HCT116 (cell line): ENCODE measurements around the gene SH3GL2. TPM values are rescaled to one million over a fixed set of nuclear protein-coding genes. Genes with fewer than 3 reads are reported as not detected.

ENCODE experiments used
- ATAC-seq: fragments of 200-7000 bp; cut with Tn5 transposase; 2 replicates; pipeline ENCODE4 v1.9.1; 2020; ENCODE audit warnings: mild to moderate bottlenecking, moderate library complexity
- BruUV-seq: library from RNA; stranded (reverse); fragments of 400-500 nt; replicated peaks from 2 replicates; lab custom pipeline; 2021; lab: Mats Ljungman, UMichigan
- CTCF ChIA-PET: fragments of 300-600 bp; sonication (Branson Sonifier 250); formaldehyde crosslinking; loops from one replicate; lab custom pipeline; 2021; ENCODE audit warnings: antibody characterized with exemption; lab: Charles Lee
- POLR2A ChIA-PET: fragments of 300-600, 350-600 bp; sonication (Branson Sonifier 250); formaldehyde crosslinking; loops from one replicate; lab custom pipeline; 2021; ENCODE audit warnings: antibody characterized with exemption; lab: Charles Lee
- RAD21 ChIA-PET, 2 experiments: fragments of 300-600 bp; sonication (Branson Sonifier 250); formaldehyde crosslinking; loops; one replicate each; lab custom pipeline; 2023; ENCODE audit warnings: low total read pairs in 2 of 2; ENCODE audit not compliant: uncharacterized antibody in 2 of 2, unreplicated experiment in 2 of 2, low non-redundant PET in 1 of 2; lab: Charles Lee
- DNase-seq: peaks from one replicate; pipeline ENCODE4 v3.0.0-alpha.2; 2010; ENCODE audit warnings: low read depth, low spot score
- H2AFZ ChIP-seq: fragments of 200-600 bp; shearing (Covaris generic), sonication (generic); 2 replicates; pipeline ENCODE4 v1.6.1; 2017; ENCODE audit warnings: low read depth, mixed run types, mixed read lengths, antibody characterized with exemption, low read length; ENCODE audit not compliant: poor library complexity, severe bottlenecking
- H3K27ac ChIP-seq: 2 replicates; pipeline ENCODE4 v1.5.1; 2012; ENCODE audit warnings: low read depth, low read length
- H3K27me3 ChIP-seq: fragments of 200-600 bp; sonication (generic); 2 replicates; pipeline ENCODE4 v1.6.1; 2016; ENCODE audit warnings: mixed run types, low read length, mixed read lengths; ENCODE audit not compliant: insufficient read depth
- H3K36me3 ChIP-seq, 2 experiments: fragments of 200-500 bp in 1 of 2; fragments of 200-600 bp in 1 of 2; sonication (Bioruptor generic) in 1 of 2; sonication (generic) in 1 of 2; 2 replicates each; pipeline versions ENCODE4 v1.5.1 to v1.6.1; 2014 to 2016; ENCODE audit warnings: low read length in 2 of 2, inconsistent platforms in 1 of 2, mixed read lengths in 1 of 2, mixed run types in 1 of 2; ENCODE audit not compliant: insufficient read depth in 2 of 2, control insufficient read depth in 1 of 2
- H3K4me1 ChIP-seq, 2 experiments: fragments of 200-600 bp in 1 of 2; sonication (generic) in 1 of 2; 2 replicates each; pipeline versions ENCODE4 v1.5.1 to v1.6.1; 2012 to 2017; ENCODE audit warnings: low read length in 2 of 2, inconsistent platforms in 1 of 2, mild to moderate bottlenecking in 1 of 2, mixed read lengths in 1 of 2, mixed run types in 1 of 2, moderate library complexity in 1 of 2; ENCODE audit not compliant: insufficient read depth in 2 of 2, control insufficient read depth in 1 of 2
- H3K4me2 ChIP-seq: fragments of 200-600 bp; sonication (generic); 2 replicates; pipeline ENCODE4 v1.6.1; 2017; ENCODE audit warnings: mixed run types, low read length, mixed read lengths
- H3K4me3 ChIP-seq, 2 experiments: fragments of 200-600 bp in 1 of 2; sonication (generic) in 1 of 2; replicated peaks in 1 of 2; 2 replicates each; pipeline ENCODE4 v1.5.1; 2011 to 2016; ENCODE audit warnings: low read length in 2 of 2, control low read depth in 1 of 2, low read depth in 1 of 2, mild to moderate bottlenecking in 1 of 2, mixed read lengths in 1 of 2, mixed run types in 1 of 2
- H3K79me2 ChIP-seq: fragments of 200-600 bp; sonication (generic); 2 replicates; pipeline ENCODE4 v1.6.1; 2017; ENCODE audit warnings: mild to moderate bottlenecking, mixed run types, low read length, moderate library complexity, mixed read lengths; ENCODE audit not compliant: insufficient read depth
- H3K9ac ChIP-seq: fragments of 200-600 bp; sonication (generic); 2 replicates; pipeline ENCODE4 v1.6.1; 2016; ENCODE audit warnings: low read length, mixed read lengths
- H3K9me2 ChIP-seq: fragments of 200-600 bp; sonication (generic), shearing (Covaris generic); 2 replicates; pipeline ENCODE4 v1.6.1; 2017; ENCODE audit warnings: mixed run types, mild to moderate bottlenecking, moderate library complexity; ENCODE audit not compliant: insufficient read depth
- H3K9me3 ChIP-seq, 2 experiments: fragments of 200-500 bp in 1 of 2; fragments of 200-600 bp in 1 of 2; sonication (Bioruptor generic) in 1 of 2; sonication (generic) in 1 of 2; 2 replicates each; pipeline ENCODE4 v1.6.1; 2014 to 2017; ENCODE audit warnings: low read length in 2 of 2, mixed read lengths in 2 of 2, inconsistent platforms in 1 of 2, low read depth in 1 of 2, mild to moderate bottlenecking in 1 of 2, mixed run types in 1 of 2, moderate library complexity in 1 of 2; ENCODE audit not compliant: control insufficient read depth in 1 of 2, insufficient read depth in 1 of 2
- H4K20me1 ChIP-seq: fragments of 200-600 bp; sonication (generic), shearing (Covaris generic); 2 replicates; pipeline ENCODE4 v1.6.1; 2017; ENCODE audit warnings: mixed run types, mild to moderate bottlenecking, moderate library complexity; ENCODE audit not compliant: insufficient read depth
- CBX3 ChIP-seq: IDR thresholded peaks from 2 replicates; pipeline ENCODE4 v1.6.1; 2012; ENCODE audit warnings: low read depth
- CEBPB ChIP-seq: IDR thresholded peaks from 2 replicates; pipeline ENCODE4 v1.6.1; 2012; ENCODE audit warnings: low read depth
- JUND ChIP-seq: IDR thresholded peaks from 2 replicates; pipeline ENCODE4 v1.6.1; 2012
- SP1 ChIP-seq: IDR thresholded peaks from 2 replicates; pipeline ENCODE4 v1.6.1; 2012; ENCODE audit warnings: low read depth
- SRF ChIP-seq: IDR thresholded peaks from 2 replicates; pipeline ENCODE4 v1.6.1; 2012; ENCODE audit warnings: low read depth
- intact Hi-C: fragments of 100-400 bp; cut with micrococcal nuclease; formaldehyde crosslinking; loops from 2 replicates; pipeline ENCODE4 v1.10.0; 2022
- total RNA-seq: library from RNA; stranded (reverse); gene quantifications from one replicate; pipeline ENCODE4 v1.2.1, GENCODE V29; 2021; ENCODE audit not compliant: unreplicated experiment
- TF ChIP-seq, protein P1 (sequence below): IDR thresholded peaks from 2 replicates; pipeline ENCODE4 v1.6.1; 2012; ENCODE audit warnings: low read depth
- TF ChIP-seq, protein P2 (sequence below): IDR thresholded peaks from 2 replicates; pipeline ENCODE4 v1.6.1; 2012

Gene SH3GL2
- total RNA-seq, 1 experiment from 2014 or later: not detected

DNA sequence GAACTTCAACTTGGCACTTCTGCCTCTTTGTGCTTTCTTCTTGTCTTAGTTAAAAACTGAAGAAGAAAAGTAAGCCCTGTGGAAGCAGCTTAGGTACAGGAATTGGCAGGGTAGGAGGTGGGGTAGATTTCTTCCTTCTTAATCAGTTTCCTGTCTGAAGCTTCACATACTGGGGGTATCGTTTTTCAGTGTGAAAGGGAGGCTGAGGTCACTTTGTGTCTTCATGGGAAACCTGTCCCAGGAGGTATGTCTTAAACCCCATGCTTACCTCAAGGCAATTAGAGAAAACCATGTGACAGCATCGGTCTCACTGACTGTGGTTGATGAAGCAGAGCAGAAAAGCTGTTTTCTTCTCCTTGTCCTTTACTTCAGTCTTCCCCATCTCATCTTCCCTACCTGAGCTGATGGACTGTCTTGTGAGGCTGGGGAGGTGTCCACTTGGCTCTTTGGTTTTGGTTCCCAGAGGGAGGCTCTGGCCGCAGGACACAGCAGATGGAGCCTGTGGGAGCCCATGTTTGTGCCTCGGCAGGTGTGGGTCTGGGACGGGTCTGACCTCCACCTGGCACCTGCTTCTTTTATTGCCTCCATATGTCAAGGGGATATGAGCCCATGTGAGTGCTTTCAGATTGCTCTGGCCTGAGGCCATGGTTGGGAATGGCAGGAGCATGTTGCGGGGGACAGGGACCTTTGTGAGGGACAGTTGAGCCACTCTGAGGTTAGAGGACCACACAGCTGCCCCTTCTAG lies 47.0 kb downstream of the SH3GL2 start:
- Histone ChIP-seq H3K27me3 (no peaks in the 10 kb centered on the region), H4K20me1 (no peaks in the 10 kb centered on the region), H3K4me2 (no peak overlapping the region), H3K36me3 (no peaks in the 10 kb centered on the region), H3K9me2 (no peaks in the 10 kb centered on the region), H3K27ac (no peak overlapping the region), H3K9me3 (no peaks in the 10 kb centered on the region), H2AFZ (no peak overlapping the region), H3K4me3 (no peak overlapping the region), H3K9ac (no peak overlapping the region), H3K79me2 (no peaks in the 10 kb centered on the region), H3K4me1 (no peaks in the 10 kb centered on the region)
- DNase-seq (no peak), ATAC-seq (no peak)
- ChIA-PET POLR2A (no interaction called here), CTCF (no interaction called here), RAD21 (no interaction called here)
- TF ChIP-seq SP1: no peak
- TF ChIP-seq CEBPB: no peak
- TF ChIP-seq SRF: no peak
- no peak for TF ChIP-seq CBX3
- TF ChIP-seq JUND: no peak
- TF ChIP-seq, protein P1, sequence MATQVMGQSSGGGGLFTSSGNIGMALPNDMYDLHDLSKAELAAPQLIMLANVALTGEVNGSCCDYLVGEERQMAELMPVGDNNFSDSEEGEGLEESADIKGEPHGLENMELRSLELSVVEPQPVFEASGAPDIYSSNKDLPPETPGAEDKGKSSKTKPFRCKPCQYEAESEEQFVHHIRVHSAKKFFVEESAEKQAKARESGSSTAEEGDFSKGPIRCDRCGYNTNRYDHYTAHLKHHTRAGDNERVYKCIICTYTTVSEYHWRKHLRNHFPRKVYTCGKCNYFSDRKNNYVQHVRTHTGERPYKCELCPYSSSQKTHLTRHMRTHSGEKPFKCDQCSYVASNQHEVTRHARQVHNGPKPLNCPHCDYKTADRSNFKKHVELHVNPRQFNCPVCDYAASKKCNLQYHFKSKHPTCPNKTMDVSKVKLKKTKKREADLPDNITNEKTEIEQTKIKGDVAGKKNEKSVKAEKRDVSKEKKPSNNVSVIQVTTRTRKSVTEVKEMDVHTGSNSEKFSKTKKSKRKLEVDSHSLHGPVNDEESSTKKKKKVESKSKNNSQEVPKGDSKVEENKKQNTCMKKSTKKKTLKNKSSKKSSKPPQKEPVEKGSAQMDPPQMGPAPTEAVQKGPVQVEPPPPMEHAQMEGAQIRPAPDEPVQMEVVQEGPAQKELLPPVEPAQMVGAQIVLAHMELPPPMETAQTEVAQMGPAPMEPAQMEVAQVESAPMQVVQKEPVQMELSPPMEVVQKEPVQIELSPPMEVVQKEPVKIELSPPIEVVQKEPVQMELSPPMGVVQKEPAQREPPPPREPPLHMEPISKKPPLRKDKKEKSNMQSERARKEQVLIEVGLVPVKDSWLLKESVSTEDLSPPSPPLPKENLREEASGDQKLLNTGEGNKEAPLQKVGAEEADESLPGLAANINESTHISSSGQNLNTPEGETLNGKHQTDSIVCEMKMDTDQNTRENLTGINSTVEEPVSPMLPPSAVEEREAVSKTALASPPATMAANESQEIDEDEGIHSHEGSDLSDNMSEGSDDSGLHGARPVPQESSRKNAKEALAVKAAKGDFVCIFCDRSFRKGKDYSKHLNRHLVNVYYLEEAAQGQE: no peak
- TF ChIP-seq, protein P2, sequence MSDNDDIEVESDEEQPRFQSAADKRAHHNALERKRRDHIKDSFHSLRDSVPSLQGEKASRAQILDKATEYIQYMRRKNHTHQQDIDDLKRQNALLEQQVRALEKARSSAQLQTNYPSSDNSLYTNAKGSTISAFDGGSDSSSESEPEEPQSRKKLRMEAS: no peak
- no TSS peak for BruUV-seq
- intact Hi-C loops: no loop called here
